Measurements from ENCODE around the gene ATXN1.
"Not testable (repeated sequence)": the region's sequence is repeated elsewhere in the genome, so short reads cannot be mapped to it uniquely, and the experiment has no call there.

ATXN1 gene

GRCh38 chr6:16430391-16431089 lies 330.7 kb downstream of the ATXN1 start:
- DNase-seq: no peak

- no peak for DNase-seq
Observed at GRCh38 chr6:16429669-16430068, 331.6 kb downstream of the ATXN1 start.

GRCh38 chr6:16427124-16427523 lies 334.1 kb downstream of the ATXN1 start:
- DNase-seq: no peak

GRCh38 chr6:16425881-16426615 lies 335.2 kb downstream of the ATXN1 start:
- no peak for DNase-seq

GRCh38 chr6:16421462-16421960 lies 339.7 kb downstream of the ATXN1 start:
- DNase-seq: no peak

- no peak for DNase-seq
Observed at GRCh38 chr6:16420715-16421461, 340.4 kb downstream of the ATXN1 start.

GRCh38 chr6:16420337-16420714 lies 340.9 kb downstream of the ATXN1 start:
- no peak for DNase-seq

- DNase-seq: no peak
Observed at GRCh38 chr6:16419636-16420336, 341.5 kb downstream of the ATXN1 start.

- DNase-seq: no peak
Observed at GRCh38 chr6:16418151-16418550, 343.1 kb downstream of the ATXN1 start.

GRCh38 chr6:16415677-16416076 lies 345.6 kb downstream of the ATXN1 start:
- DNase-seq: no peak

GRCh38 chr6:16414205-16414604 lies 347.1 kb downstream of the ATXN1 start:
- no peak for DNase-seq

- DNase-seq: no peak
Observed at GRCh38 chr6:16413399-16413798, 347.9 kb downstream of the ATXN1 start.

GRCh38 chr6:16412982-16413381 lies 348.3 kb downstream of the ATXN1 start:
- DNase-seq: no peak

GRCh38 chr6:16412171-16412570 lies 349.1 kb downstream of the ATXN1 start:
- no peak for DNase-seq

- peak; percentile 20 for DNase-seq
Observed at GRCh38 chr6:16409531-16410441, 351.5 kb downstream of the ATXN1 start.

- DNase-seq: no peak
Observed at GRCh38 chr6:16408766-16409165, 352.5 kb downstream of the ATXN1 start.

- no peak for DNase-seq
Observed at GRCh38 chr6:16406966-16407365, 354.3 kb downstream of the ATXN1 start.

GRCh38 chr6:16406538-16406937 lies 354.7 kb downstream of the ATXN1 start:
- DNase-seq: not testable (repeated sequence)

- no peak for DNase-seq
Observed at GRCh38 chr6:16405375-16405774, 355.9 kb downstream of the ATXN1 start.

GRCh38 chr6:16404456-16404855 lies 356.8 kb downstream of the ATXN1 start:
- no peak for DNase-seq

GRCh38 chr6:16403831-16404230 lies 357.4 kb downstream of the ATXN1 start:
- DNase-seq: no peak

- DNase-seq: no peak
Observed at GRCh38 chr6:16402581-16402900, 358.7 kb downstream of the ATXN1 start.
